CD4-positive, alpha-beta T cell (primary cell): ENCODE results near the gene KCNK3. TPM values are rescaled to one million over a fixed set of nuclear protein-coding genes. Genes with fewer than 3 reads are reported as not detected.

Experiments
- ATAC-seq: fragments of 200-7000 bp; cut with Tn5 transposase; one replicate; pipeline ENCODE4 v1.10.0; 2022; ENCODE audit warnings: mild to moderate bottlenecking; ENCODE audit not compliant: poor library complexity
- CTCF ChIA-PET: fragments of 350-600 bp; sonication (Branson Sonifier 250); formaldehyde crosslinking; loops from one replicate; lab custom pipeline; 2021; ENCODE audit warnings: antibody characterized with exemption, inconsistent platforms; lab: Charles Lee
- POLR2A ChIA-PET: fragments of 350-600 bp; sonication (Branson Sonifier 250); formaldehyde crosslinking; loops from one replicate; lab custom pipeline; 2021; ENCODE audit warnings: antibody characterized with exemption, inconsistent platforms; lab: Charles Lee
- DNase-seq, 14 experiments: peaks; one replicate each; pipeline ENCODE4 v3.0.0-alpha.2; 2013 to 2020; ENCODE audit warnings: mixed read lengths in 2 of 14
- H3K27ac ChIP-seq, 2 donors: one replicate each; pipeline versions ENCODE4 v1.5.1 to v1.7.0; 2013; ENCODE audit warnings: low read length in 2 of 2, low read depth in 1 of 2, mild to moderate bottlenecking in 1 of 2
- H3K27me3 ChIP-seq, 2 experiments: 1 replicate in 1 of 2; 2 replicates in 1 of 2; pipeline versions ENCODE4 v1.6.1 to v1.7.0; 2013; ENCODE audit warnings: low read length in 2 of 2, control low read depth in 1 of 2, mild to moderate bottlenecking in 1 of 2, moderate library complexity in 1 of 2; ENCODE audit not compliant: insufficient read depth in 2 of 2, control insufficient read depth in 1 of 2
- H3K36me3 ChIP-seq: one replicate; pipeline ENCODE4 v1.6.1; 2013; ENCODE audit warnings: low read length, control low read depth; ENCODE audit not compliant: insufficient read depth
- H3K4me1 ChIP-seq: one replicate; pipeline ENCODE4 v1.6.1; 2013; ENCODE audit warnings: low read length, control low read depth; ENCODE audit not compliant: insufficient read depth
- H3K4me3 ChIP-seq: one replicate; pipeline ENCODE4 v1.5.1; 2013; ENCODE audit warnings: mild to moderate bottlenecking, low read length, moderate library complexity
- H3K9me3 ChIP-seq, 2 experiments: 1 replicate in 1 of 2; 2 replicates in 1 of 2; pipeline versions ENCODE4 v1.6.1 to v1.7.0; 2013; ENCODE audit warnings: low read length in 2 of 2, mild to moderate bottlenecking in 2 of 2, control low read depth in 1 of 2, moderate library complexity in 1 of 2; ENCODE audit not compliant: control insufficient read depth in 1 of 2, insufficient read depth in 1 of 2
- H3K27ac Mint-ChIP-seq: one replicate; pipeline ENCODE4 v1.8.0; 2020; ENCODE audit warnings: mixed read lengths
- H3K27me3 Mint-ChIP-seq: one replicate; pipeline ENCODE4 v1.8.0; 2021; ENCODE audit warnings: mixed read lengths
- H3K36me3 Mint-ChIP-seq: one replicate; pipeline ENCODE4 v1.8.0; 2021; ENCODE audit warnings: low read depth, mixed read lengths
- H3K4me1 Mint-ChIP-seq: one replicate; pipeline ENCODE4 v1.8.0; 2021; ENCODE audit warnings: low read depth, mixed read lengths
- H3K4me3 Mint-ChIP-seq: one replicate; pipeline ENCODE4 v1.8.0; 2020; ENCODE audit warnings: mild to moderate bottlenecking, mixed read lengths
- H3K9me3 Mint-ChIP-seq: one replicate; pipeline ENCODE4 v1.8.0; 2020; ENCODE audit warnings: mixed read lengths
- intact Hi-C, 2 experiments: fragments of 100-400 bp; cut with DNase I in 1 of 2; cut with micrococcal nuclease in 1 of 2; formaldehyde crosslinking; loops; one replicate each; pipeline versions ENCODE4 v1.15.1 to v1.9.0; 2023 to 2025; cut with DNase I, micrococcal nuclease
- total RNA-seq, 174 experiments: library from RNA in 2 of 174; stranded (reverse) in 2 of 174; gene quantifications; one replicate each; pipeline ENCODE4 v1.2.3 and lab custom pipeline; 2021 to 2026
- TF ChIP-seq, protein P1 (sequence below): fragments of 200-600 bp; IDR thresholded peaks from one replicate; pipeline ENCODE4 v1.8.0; 2022; ENCODE audit warnings: antibody characterized with exemption, mild to moderate bottlenecking

KCNK3 gene
- total RNA-seq, 2 experiments from 2014 or later = not detected

DNA sequence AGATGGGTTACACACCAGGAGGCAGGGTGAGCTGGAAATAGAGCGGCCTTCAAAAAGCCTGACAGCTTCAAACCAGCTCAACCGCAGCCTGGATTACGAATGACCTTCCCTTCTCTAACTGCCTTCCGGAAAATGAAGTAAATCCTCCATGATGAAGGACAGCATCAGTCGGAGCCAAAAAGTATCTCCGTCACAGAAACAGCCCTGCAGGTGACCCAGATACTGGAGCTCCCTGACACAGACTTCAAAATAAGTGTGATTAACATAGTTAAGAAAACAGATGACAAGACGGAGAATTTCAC lies 41.1 kb upstream of the KCNK3 start:
- no peaks in the 10 kb centered on the region for H3K36me3 ChIP-seq
- H3K27ac ChIP-seq = no peak overlapping the region
- ChIA-PET POLR2A (no interaction called here), CTCF (no interaction called here)
- H3K36me3 Mint-ChIP-seq = no peaks in the 10 kb centered on the region
- intact Hi-C loops = no loop called here
- ATAC-seq = no peak
- no peaks in the 10 kb centered on the region for H3K4me1 ChIP-seq
- no peak for DNase-seq
- no peaks in the 10 kb centered on the region for H3K9me3 Mint-ChIP-seq
- no peak overlapping the region for H3K4me3 Mint-ChIP-seq
- no peak overlapping the region for H3K4me3 ChIP-seq
- no peaks in the 10 kb centered on the region for H3K4me1 Mint-ChIP-seq
- no peak overlapping the region for H3K27ac Mint-ChIP-seq
- peaks cover 21% of the 10 kb centered on the region for H3K27me3 Mint-ChIP-seq
- H3K27me3 ChIP-seq = peaks cover 3 to 7% of the 10 kb centered on the region in 2 experiments
- TF ChIP-seq, protein P1, sequence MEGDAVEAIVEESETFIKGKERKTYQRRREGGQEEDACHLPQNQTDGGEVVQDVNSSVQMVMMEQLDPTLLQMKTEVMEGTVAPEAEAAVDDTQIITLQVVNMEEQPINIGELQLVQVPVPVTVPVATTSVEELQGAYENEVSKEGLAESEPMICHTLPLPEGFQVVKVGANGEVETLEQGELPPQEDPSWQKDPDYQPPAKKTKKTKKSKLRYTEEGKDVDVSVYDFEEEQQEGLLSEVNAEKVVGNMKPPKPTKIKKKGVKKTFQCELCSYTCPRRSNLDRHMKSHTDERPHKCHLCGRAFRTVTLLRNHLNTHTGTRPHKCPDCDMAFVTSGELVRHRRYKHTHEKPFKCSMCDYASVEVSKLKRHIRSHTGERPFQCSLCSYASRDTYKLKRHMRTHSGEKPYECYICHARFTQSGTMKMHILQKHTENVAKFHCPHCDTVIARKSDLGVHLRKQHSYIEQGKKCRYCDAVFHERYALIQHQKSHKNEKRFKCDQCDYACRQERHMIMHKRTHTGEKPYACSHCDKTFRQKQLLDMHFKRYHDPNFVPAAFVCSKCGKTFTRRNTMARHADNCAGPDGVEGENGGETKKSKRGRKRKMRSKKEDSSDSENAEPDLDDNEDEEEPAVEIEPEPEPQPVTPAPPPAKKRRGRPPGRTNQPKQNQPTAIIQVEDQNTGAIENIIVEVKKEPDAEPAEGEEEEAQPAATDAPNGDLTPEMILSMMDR = no peak
- H3K9me3 ChIP-seq = no peaks in the 10 kb centered on the region

DNA sequence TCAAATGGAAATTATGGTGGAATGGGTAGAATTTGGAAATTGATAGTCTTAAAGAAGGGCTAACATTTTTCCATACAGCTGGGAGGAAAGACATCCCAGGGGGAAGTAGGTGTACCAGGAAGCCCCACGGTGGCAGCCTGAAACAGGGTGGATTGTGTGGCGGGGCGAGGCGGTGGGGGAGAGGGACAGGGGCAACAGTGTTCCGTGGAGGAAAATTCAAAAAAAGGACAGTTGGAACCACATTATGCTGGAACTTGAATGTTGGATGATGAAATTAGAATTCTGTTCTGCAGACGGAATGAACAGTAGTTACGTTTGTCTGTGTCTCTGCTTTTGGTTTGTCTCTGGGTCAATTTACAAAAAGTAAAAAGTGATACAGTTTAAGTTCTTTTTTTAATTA lies 40.7 kb upstream of the KCNK3 start:
- no peaks in the 10 kb centered on the region for H3K9me3 Mint-ChIP-seq
- POLR2A ChIA-PET = no interaction called here

DNA sequence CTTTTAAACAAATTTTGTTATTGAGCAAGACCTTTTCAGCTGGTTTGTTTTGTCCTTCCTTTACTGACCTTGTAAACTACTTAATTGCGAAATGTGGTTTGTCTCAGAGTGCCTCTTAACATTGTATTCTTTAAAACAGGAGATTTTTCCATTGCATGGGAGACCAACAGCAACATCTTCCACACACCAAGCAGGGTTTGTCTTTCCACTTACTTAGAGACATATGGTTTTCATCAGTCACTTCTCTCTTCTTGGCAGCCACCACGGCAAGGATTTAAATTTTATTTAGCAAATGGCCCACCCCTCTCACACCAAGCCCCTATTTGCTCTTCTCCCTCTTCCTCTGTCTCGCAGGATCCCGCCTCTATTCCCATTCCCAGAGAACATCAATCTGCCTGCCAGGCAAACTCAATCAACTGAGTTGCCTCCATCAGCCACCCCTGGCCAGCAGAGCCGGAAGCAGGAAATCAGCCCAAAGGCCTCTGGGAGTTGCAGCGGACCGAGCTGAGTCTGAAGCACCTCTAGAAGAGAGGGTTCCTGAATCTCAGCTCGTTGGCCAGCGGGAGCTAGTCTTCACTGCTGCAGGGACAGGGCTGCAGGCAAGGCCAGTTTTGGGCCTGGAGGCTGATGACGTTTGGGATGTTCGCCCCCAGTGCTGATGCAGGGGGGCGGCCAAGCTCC lies 40.0 kb upstream of the KCNK3 start:
- Mint-ChIP-seq H3K27me3 (peaks cover 14% of the 10 kb centered on the region), H3K27ac (no peak overlapping the region), H3K4me1 (no peaks in the 10 kb centered on the region), H3K9me3 (no peaks in the 10 kb centered on the region), H3K4me3 (no peak overlapping the region), H3K36me3 (no peaks in the 10 kb centered on the region)
- TF ChIP-seq, protein P1 = no peak
- Histone ChIP-seq H3K27me3 (peaks cover 3 to 7% of the 10 kb centered on the region in 2 experiments), H3K36me3 (no peaks in the 10 kb centered on the region), H3K27ac (no peak overlapping the region), H3K4me3 (no peak overlapping the region), H3K9me3 (no peaks in the 10 kb centered on the region), H3K4me1 (no peaks in the 10 kb centered on the region)
- ChIA-PET CTCF (no interaction called here), POLR2A (no interaction called here)
- ATAC-seq (no peak), DNase-seq (no peak)
- intact Hi-C loops = no loop called here

More for the DNA sequence above, 40.7 kb upstream of the KCNK3 start:
- TF ChIP-seq, protein P1 = no peak
- peaks cover 3 to 7% of the 10 kb centered on the region in 2 experiments for H3K27me3 ChIP-seq
- Mint-ChIP-seq H3K36me3 (no peaks in the 10 kb centered on the region), H3K27me3 (peaks cover 17% of the 10 kb centered on the region), H3K4me1 (no peaks in the 10 kb centered on the region), H3K4me3 (no peak overlapping the region), H3K27ac (no peak overlapping the region)
- H3K4me3 ChIP-seq = no peak overlapping the region
- intact Hi-C loops = no loop called here
- CTCF ChIA-PET = no interaction called here
- H3K4me1 ChIP-seq = no peaks in the 10 kb centered on the region
- H3K27ac ChIP-seq = no peak overlapping the region
- DNase-seq (no peak), ATAC-seq (no peak)
- no peaks in the 10 kb centered on the region for H3K9me3 ChIP-seq
- no peaks in the 10 kb centered on the region for H3K36me3 ChIP-seq
